GM20431 (cell line): ENCODE data around the gene LRMDA.

ENCODE experiments used
- in situ Hi-C: fragments of 300-500 bp; cut with MseI, MboI; formaldehyde crosslinking; loops from one replicate; pipeline ENCODE4 v1.15.0; 2020; ENCODE audit warnings: low sequenced_read_pairs; ENCODE audit not compliant: unreplicated experiment

The LRMDA gene

DNA sequence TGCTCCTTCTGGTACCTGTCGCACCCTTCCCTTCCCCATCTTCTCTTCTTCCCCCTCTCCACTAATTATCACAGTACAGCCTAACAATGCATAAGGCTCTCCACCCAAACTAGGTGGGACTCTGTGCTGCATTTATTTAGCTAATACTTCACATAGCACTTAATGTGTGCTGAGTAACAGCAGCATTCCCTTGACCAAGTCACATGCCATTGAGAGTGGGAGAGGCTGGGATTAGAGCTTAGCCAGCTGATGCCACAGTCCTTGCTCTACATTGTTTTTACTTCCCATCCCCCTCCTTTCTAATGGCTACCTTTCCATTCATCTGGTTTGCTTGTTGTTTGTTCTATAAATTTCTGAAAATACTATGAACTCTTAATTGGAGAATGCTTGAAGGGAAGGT, 426.9 kb downstream of the LRMDA start:
- in situ Hi-C loops = no loop called here

DNA sequence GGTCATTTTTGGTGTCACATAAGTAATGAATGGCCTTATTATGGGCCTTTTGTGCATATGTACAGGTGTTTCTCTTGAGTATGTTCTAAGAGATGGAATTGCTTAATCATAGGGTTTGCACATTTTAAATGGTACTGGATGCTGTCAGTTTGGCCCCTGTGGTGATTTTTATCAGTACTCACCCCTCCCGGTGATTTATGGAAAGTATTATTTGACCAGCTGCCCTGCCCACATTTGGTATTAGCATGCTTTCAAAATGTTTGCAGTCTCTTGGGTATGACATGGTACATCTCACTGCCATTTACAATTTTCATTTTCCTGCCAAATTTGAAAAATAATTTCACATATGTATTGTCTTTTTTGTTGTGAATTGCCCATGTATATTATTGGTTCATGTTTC, 427.7 kb downstream of the LRMDA start:
- in situ Hi-C loops = no loop called here

DNA sequence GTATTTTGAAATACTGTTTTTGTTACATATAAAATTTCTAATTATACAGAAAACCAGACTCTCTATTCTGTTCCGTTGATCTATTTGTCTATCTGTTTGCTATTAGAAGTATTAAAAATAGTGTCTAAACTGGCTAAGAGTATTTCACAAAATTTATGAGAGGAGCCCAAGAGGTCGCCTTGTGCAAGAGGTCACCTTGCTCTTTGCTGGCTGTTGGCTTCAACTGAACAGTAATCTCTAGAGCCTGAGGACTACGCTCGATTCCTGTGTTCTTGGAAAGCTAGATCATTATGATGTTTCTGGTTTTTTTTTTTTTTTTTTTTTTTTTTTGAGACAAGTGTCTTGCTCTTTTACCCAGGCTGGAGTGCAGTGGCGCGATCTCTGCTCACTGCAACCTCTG, 428.6 kb downstream of the LRMDA start:
- in situ Hi-C loops = no loop called here

DNA sequence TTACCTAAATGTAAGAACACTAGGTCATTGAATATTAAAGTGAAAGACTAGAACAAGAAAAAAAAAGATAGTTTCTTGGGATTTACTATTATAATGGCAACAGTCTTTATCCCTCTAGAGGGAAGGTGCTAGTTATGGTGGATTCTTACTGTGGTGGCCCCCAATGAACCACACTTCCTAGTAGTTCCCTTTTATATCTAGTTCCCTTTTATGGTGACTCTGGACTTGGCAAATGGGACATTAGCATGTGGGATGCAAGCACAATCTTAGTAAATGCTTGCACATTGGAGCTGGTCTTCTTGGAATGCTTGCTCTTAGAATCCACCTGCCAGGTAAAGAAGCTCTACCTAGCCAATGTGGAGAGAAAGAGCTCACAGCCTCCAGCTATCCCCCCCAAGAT, 430.2 kb downstream of the LRMDA start:
- in situ Hi-C loops = no loop called here

DNA sequence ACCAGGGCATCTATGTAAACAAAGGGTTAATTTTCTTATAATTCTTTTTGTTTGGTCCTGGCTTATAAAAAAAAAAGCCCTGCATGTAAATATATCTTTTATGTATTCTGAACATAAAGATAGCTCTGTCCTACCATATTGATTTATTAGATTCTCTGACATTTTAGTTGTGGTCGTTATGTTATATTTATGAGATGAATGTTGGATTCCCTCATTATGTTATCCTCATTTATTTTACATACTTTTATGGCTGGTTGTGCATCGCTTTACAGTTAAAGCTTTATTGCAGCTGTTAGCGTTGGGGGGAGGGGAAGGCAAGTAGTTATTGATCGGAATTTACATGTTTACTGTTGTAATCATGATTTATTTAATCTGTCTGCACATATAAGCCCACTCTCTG, 431.5 kb downstream of the LRMDA start:
- in situ Hi-C loops = no loop called here

DNA sequence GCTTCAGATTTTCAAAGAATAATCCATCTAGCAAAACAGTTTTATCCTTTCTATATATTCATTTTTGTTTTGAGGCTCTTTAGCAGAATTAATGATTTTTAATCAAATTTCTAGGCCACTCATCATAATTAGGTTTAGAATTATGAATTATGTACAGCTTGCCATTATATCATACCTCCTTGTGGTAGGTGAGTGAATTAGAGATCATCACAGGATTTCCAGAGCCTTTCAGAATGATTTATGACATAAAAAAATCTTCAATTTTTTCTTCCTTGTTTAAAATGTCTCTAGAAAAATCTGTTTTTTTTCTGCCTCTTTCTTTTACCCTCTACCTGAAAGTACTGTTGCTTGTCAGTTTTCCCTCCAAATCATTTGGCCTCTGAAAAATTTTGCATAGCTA, 433.3 kb downstream of the LRMDA start:
- in situ Hi-C loops = no loop called here

DNA sequence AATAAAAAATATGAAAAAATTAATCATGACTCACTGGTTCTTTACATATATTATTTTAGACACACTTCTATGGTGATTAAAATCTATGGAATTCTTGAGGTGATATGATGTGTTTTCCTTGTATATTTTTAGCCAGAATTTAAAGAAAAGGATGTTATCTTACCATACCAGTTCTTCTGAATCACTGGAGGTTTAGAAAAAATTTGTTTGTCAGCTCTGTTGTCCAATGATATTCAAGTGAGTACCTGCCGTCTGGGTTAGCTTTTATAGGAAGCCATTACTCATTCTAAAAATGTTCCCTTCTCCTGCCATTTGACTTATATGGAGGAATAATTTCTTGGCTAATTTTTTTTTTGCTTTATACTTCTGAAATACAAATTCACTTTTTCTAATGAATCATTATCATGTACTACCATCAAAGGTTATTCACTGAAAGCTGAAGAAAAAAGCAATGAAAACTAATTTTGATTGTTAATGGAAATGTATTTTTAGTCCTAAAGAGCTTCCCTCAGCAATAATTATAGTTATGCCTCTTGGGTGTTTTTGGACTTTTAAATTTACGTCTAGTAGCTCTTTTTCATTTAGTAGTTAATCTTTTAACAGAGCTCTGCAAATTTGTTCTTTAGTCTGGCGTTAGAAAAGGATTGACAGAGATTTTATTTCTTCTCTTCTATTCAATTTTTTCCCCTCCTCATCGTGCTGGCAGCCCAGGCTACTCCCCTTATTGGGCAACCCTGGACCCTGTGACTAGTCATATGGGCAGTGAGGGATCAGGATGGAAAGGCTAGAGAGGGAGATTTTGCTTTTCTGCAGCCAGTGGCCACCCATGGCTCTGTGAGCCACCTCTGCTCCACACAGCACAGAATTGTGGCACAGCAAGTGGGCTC, 434.2 kb downstream of the LRMDA start:
- in situ Hi-C loops = no loop called here

DNA sequence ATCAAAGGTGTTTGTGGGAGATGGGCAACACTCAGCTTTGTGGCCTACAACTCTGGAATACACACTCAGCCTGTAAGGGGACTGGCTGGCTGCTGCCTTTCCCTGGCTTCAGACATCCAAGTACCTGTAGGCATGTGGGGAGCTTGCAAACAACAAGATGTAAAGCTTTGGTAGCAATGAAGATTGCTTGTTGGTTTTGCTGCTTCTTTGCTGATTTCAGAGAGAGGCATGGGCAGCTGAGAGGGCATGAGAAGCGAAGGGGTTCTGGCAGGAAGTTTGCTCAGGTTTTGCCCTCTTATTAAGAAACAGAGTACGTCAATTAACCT, 434.8 kb downstream of the LRMDA start:
- in situ Hi-C loops = no loop called here

DNA sequence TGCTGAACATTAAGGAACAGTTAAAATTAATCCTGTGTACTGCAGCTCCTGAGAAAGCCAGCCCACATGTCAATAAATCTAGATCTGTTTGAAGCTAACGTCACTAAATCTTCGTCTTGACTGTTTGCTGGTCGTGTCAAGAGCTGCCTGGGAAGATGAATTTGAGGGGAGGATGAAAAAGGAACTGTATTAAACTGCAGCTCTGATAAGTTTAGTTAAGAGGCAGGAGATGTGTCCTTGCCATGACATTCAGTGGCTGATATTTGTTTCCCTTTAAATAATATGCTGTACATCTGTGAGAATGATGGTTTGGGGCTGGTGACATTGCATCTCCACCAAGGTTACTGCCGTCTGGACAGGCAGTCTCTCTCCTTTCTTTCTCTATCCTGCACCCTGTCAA, 435.3 kb downstream of the LRMDA start:
- in situ Hi-C loops = no loop called here

DNA sequence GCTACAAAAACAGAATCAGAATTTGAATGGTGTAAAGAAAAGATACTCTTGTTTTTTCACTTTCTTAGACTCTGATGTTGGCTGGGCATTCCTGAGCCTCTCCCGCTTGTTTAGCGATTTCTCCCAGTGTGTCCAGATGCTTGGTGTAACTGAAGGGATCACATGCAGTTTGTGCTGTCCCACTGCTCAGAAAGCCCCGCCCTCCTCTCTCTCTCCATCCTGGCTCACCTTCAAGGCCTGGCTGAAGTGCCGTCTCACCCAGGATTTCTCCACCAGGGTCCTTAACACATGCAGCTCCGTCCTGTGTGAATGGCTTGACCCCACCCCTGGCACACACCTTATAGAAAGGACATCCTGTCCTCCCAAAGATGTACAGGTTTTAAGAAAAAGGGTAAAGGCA, 437.1 kb downstream of the LRMDA start:
- in situ Hi-C loops = no loop called here

DNA sequence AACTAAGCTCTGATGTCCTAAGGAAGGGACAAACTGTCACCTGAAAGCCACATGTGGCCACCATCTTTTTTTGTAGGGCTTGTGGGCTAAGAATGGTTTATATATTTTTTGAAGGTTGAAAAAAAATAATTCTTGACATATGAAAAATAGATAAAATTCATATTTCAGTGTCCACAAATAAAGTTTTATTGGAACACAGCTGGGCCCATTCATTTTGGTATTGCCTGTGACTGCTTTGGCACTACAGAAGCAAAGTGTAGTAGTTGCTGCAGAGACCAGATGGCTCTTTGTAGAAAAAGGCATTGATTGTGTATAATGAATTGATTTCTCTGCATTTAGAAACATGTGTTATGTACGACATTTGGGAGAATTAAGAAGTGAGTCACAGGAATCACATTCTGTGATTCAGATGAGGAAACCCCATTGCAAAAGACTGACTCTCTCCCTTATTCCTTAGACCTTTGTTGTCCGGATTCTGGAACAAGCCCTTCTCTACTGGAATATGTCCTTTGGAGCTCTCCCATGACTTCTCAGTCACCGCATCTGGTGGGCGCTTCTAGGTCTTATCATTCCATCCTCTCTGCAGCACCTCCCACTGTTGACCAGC, 438.7 kb downstream of the LRMDA start:
- in situ Hi-C loops = no loop called here

DNA sequence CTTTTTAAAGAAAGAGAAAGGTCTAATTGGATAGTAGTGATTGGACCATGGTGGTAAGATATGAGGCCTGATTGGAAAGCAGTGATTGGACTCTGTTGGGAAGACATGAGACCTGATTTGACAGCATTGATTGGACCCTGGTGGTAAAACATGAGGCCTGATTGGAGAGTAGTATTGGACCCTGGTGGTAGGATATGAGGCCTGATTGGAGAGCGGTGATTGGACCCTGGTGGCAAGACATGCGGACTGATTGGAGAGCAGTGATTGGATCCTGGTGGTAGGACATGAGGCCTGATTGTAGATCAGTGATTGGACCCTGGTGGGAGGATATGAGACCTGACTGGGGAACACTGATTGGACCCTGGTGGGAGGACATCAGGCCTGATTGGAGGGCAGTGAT, 444.3 kb downstream of the LRMDA start:
- in situ Hi-C loops = no loop called here

DNA sequence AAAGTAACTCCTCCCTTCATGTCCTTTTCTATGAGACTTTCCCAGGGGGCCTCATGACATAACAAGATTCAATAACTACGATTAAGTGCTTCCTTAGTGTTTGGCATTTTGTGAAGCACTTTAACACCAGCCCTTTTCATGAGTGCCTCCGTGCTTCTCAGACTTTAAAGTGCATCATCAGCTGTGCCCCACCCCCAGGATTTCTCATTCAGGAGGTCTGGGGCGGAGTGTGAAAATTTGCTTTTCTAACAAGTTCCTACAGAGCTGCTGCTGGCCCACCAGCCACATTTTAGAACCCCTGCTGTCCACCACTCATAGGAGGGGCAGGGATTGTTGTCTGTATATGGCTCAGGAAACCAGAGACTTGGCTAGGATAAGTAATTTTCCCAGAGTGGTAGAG, 445.3 kb downstream of the LRMDA start:
- in situ Hi-C loops = no loop called here

DNA sequence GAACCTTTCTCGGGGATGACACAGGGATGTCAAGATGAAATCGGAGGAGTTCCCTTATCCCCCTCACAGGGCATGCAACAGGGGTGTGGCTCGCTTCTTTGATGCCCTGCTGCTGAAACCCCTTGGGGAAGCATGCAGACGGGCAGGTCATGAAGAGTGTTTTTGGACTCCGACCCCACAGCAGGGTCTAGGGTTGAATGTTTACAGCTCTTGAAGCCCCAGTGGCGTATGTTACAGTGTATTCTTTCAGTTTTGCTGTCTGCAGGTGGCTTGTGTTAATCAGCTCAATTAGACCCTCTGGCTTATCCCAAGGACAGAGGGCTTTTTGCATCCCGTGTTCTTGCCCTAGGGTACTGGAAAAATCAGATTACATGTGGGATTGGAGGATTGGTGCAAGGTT, 446.5 kb downstream of the LRMDA start:
- in situ Hi-C loops = no loop called here

DNA sequence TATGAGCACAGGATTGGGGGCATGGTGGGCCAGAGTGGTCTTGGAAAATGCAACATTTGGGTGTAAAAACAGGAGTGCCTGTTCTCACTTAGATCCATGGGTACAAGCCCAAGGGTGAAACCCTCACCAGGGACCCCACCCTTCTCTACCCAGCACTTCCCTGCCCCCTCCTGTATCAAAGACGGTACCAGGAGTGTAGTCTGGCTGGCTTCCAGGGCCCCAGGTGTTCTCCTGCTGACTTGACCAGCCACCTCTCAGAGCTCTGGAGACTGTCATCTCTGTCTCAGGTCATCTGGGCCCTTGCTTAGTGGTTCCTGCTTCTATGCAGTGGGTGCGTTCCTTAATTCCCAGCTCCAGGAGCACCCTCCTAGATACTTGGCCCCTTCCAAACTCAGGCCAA, 447.2 kb downstream of the LRMDA start:
- in situ Hi-C loops = no loop called here

DNA sequence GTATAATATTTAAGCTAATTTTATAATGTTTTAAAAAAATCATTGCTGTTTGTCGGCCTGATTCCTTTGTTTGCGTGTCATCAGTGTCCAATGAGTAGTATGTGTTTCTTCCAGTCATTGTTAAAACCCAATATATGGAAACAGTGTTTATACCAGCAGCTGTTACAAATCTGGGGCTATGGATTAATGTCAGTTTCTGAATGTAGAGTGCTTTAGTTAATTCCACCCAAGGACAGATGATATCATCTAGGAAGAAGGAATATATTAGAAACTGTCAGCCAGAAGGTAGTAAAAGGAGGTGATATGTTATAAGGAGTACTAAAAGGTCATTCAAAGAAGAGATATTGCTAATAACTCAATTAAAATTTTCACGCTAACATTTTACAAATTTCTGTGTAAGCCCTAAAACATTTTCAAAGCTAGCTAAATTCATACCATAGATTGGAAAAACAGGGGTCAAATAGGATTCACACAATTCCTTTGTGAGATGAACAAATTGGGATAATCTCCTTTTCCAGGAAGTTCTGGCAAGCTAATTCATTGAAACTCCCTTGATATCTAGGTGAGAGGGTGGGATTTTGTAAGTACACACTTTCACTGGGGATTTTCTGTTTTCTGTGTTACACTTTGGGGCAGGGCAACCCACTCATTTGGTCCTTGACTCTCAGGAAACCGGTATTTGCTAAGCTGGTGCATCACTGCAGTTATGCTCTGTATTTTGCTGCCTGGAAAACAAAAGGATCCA, 448.8 kb downstream of the LRMDA start:
- in situ Hi-C loops = no loop called here

DNA sequence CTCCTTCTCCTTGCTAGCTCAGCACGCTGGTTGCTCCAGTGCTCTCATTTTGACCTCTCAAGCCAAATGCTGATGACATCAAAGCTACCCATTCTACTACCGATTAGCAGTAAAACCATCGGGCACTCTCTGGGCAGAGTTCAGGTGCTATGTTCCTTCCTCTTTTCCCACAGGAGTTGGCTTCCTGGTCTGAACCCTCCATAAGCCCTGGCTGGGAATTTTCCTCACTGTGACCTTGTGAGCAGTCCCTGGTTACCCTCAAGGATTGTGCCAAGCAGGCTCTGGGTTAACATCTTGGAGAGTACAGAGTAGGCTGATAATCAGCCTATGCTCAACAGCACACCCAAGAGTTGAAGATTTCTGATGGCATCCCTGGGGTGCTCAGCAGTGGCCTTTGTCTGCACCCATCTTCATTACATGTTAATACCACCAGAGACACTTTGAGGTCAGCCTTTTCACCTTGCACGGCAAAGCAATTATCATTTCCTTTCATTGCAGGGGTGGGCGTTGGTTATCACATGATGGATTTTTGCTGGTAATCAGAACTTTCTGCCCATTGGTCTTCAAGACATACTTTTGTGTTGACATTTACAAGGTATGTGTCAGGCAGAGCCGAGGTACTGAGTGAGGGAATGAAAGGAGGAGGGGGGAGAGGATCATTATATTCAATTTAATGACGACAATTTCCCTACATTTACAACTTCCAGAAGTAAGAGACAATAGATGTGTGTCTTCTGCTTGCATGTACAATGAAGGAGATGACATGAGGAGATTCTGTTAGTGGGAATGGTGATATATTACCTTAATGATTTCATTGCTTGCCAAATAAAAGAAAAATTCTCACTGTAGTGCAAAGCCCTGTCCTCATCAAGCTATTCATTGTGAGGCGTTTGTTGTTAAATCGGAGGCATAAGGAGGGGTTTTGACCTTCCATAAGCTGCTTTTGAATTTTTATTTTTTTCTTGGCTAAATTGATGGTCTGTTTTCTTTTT, 452.0 kb downstream of the LRMDA start:
- in situ Hi-C loops = no loop called here

DNA sequence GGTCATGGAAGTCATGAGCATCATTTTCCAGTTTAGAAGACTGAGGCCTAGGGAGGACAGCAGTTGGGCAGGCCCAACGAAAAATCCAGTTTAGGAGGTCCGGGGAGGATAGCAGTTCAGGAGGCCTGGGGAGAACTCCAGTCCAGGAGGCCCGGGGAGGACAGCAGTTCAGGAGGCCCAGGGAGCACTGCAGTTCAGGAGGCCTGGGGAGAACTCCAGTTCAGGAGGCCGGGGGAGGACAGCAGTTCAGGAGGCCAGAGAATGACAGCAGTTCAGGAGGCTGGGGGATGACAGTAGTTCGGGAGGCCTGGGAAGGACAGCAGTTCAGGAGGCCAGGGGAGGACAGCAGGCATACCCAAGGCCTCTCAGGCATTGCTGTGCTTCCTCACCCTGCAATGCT, 453.4 kb downstream of the LRMDA start:
- in situ Hi-C loops = no loop called here

DNA sequence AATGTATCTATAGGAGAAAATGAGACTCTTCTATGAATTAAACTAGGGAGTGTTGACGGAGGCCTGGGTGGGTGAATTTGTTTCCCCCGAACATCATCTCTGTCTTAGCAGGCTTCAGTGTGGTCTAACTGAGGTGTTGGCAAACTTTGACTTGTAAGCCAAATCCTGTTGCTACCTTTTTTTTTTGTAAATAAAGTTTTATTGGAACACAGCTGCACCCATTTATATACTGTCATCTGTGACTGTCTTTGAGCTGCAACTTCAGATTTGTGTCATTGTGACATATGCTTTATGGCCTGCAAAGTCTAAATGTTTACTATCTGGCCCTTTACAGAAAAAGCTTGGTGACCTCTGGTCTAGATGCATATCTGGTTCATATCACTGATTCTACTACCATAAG, 455.9 kb downstream of the LRMDA start:
- in situ Hi-C loops = no loop called here

DNA sequence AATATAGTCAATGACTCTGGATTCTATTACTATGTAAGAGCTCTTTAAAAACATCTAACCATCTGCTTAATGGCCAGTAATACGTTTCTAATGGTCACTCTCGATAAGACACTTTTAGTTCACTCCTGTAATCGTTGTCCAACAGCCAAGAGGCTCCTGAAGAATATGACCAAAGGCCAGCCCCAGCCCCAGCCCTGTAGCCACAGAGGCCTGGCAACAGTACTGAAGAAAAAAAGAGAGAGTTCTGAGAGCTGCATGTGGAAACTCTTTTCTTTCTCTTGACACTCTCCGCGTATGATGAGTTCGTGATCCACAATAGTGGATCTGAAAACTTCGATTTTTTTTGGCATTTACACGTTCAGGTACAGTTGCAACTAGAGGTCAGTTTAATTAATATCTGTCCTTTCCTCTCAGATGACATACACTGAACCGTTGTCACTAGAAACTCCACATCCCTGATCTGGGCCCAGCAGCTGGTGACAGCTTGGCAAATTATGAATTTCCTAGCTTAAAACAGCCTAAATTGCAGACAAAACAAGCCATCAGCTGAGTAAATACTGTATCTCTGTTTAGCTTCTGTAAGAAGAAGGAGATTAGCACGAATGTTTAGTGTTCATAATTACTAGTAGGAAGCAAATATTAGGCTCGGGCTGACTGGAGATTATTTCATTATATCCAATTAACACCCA, 456.7 kb downstream of the LRMDA start:
- in situ Hi-C loops = no loop called here
